ENCODE results near the gene CLSTN3.

DNA sequence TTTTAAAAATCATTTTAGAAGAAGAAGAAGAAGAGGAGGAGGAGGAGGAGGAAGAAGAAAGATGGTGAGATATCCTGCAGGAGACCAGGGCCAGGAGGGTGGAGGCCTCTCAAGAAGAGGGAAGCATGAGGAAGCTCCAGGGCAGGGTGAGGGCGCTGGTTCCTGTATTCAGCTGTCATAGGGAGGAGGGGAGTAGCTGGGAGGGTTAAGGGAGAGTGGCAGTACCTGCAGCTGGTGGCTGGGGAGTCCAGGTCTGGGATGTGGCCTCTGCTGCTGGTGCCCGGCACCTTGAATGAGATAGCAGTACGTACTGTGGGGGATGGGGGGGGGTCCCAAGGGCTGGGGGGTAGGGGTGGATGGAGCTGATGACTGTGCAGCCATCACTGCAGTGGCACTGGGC, 11.3 kb upstream of the CLSTN3 start:
- TF ChIP-seq, protein P1, sequence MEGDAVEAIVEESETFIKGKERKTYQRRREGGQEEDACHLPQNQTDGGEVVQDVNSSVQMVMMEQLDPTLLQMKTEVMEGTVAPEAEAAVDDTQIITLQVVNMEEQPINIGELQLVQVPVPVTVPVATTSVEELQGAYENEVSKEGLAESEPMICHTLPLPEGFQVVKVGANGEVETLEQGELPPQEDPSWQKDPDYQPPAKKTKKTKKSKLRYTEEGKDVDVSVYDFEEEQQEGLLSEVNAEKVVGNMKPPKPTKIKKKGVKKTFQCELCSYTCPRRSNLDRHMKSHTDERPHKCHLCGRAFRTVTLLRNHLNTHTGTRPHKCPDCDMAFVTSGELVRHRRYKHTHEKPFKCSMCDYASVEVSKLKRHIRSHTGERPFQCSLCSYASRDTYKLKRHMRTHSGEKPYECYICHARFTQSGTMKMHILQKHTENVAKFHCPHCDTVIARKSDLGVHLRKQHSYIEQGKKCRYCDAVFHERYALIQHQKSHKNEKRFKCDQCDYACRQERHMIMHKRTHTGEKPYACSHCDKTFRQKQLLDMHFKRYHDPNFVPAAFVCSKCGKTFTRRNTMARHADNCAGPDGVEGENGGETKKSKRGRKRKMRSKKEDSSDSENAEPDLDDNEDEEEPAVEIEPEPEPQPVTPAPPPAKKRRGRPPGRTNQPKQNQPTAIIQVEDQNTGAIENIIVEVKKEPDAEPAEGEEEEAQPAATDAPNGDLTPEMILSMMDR (IDR thresholded peaks at IDR 0.05) = no peak
- no peak for TF ChIP-seq POLR2A (IDR thresholded peaks at IDR 0.05)

Data from thyroid gland (tissue), 4 donors.